ENCODE results near the gene RHNO1.

Gene RHNO1

GRCh38 chr12:2912216-2912575 lies 35.2 kb downstream of the RHNO1 start:
- no peak for DNase-seq

- DNase-seq = no peak
These were observed 42.2 kb downstream of the RHNO1 start for GRCh38 chr12:2919249-2919648.

GRCh38 chr12:2922329-2922728 lies 45.3 kb downstream of the RHNO1 start:
- no peak for DNase-seq

- no peak for DNase-seq
These were observed 46.0 kb downstream of the RHNO1 start for GRCh38 chr12:2923057-2923456.

- DNase-seq = no peak
These were observed 47.0 kb downstream of the RHNO1 start for GRCh38 chr12:2924019-2924418.

GRCh38 chr12:2925322-2925995 lies 48.4 kb downstream of the RHNO1 start:
- no peak for DNase-seq

GRCh38 chr12:2930865-2931264 lies 53.8 kb downstream of the RHNO1 start:
- no peak for DNase-seq

GRCh38 chr12:2933586-2933985 lies 56.6 kb downstream of the RHNO1 start:
- no peak for DNase-seq

GRCh38 chr12:2934371-2934770 lies 57.3 kb downstream of the RHNO1 start:
- no peak for DNase-seq

GRCh38 chr12:2936301-2936700 lies 59.3 kb downstream of the RHNO1 start:
- DNase-seq = no peak

GRCh38 chr12:2937500-2937899 lies 60.5 kb downstream of the RHNO1 start:
- DNase-seq = no peak
